ENCODE measurements around the gene TNFRSF13B. TPM values are rescaled to one million over a fixed set of nuclear protein-coding genes. Genes with fewer than 3 reads are reported as not detected.

The TNFRSF13B gene
- total RNA-seq, 1 experiment from 2014 or later: 0.28 TPM

DNA sequence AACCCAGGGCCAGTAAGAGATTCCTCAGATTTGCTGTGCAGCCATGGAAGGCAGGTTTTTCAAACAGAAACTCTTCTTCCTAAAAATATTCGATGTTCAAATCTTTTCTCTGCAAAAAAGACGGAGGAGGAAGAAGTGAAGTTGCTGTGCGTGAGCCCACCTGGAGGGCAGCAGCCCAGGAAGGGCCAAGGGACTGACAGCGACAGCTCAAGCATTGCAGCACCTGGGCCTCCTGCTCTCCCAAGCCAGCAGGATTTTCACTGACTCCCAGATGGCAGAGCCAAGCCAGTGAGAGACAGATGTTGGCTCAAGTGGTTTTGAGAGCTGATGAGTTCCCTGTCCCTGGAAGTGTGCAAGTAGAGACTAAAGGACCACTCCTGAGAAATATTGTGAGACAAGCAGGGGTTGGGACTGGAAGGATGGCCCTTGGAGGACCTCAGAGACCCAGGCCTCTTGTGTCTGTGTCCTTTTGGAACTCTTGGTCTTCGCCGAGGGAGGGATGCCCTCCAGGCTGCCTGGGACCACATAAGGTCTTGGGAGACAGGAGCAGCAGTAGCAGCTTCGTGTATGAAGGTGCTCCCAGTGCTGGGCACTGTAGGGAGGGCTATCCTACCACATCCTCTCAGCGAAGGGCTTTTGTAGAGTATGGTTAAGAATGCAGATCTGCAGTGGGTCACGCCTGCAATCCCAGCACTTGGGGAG lies 29.3 kb upstream of the TNFRSF13B start:
- whole genome bisulfite sequencing (ENCODE audit: extremely low coverage, insufficient read length, low lambda C conversion rate): no CpG with 5 or more reads among the region's 9 CpGs
- H3K4me2 ChIP-seq (ENCODE audit: insufficient read depth, insufficient read length, low read length): no peak overlapping the region

More for the DNA sequence above, 29.3 kb upstream of the TNFRSF13B start:
- Histone ChIP-seq H4K8ac (replicated peaks; ENCODE audit: insufficient read length, low read depth, low read length) (no peak overlapping the region), H3K4ac (ENCODE audit: low read depth, low read length) (no peak overlapping the region), H2BK120ac (ENCODE audit: low read depth, low read length, poor library complexity, severe bottlenecking) (no peak overlapping the region), H3K79me1 (ENCODE audit: insufficient read depth, low read depth, low read length, poor library complexity, severe bottlenecking) (no peaks in the 10 kb centered on the region), H2BK5ac (ENCODE audit: insufficient read length, low read length) (no peak overlapping the region), H3T11ph (ENCODE audit: low read length) (no peak overlapping the region), H3K23ac (ENCODE audit: insufficient read length, low read depth, low read length) (no peak overlapping the region), H2AFZ (ENCODE audit: low read length) (no peak overlapping the region), H3K18ac (ENCODE audit: insufficient read length, low read depth, low read length) (no peak overlapping the region), H3K27me3 (ENCODE audit: insufficient read depth, low read length) (no peaks in the 10 kb centered on the region), H4K5ac (ENCODE audit: insufficient read length, low read depth, low read length) (no peak overlapping the region), H4K20me1 (ENCODE audit: control insufficient read depth, insufficient read depth, insufficient read length) (no peaks in the 10 kb centered on the region), H2BK12ac (ENCODE audit: insufficient read length, low read depth, low read length) (no peak overlapping the region), H3K9me3 (ENCODE audit: control insufficient read depth, low read depth, low read length) (no peaks in the 10 kb centered on the region), H3K9ac (ENCODE audit: extremely low read depth, insufficient read length, low read length) (no peak overlapping the region), H2BK20ac (ENCODE audit: low read depth, low read length, poor library complexity, severe bottlenecking) (no peak overlapping the region), H4K91ac (ENCODE audit: insufficient read length, low read depth, low read length) (no peak overlapping the region), H3K14ac (ENCODE audit: insufficient read depth, low read length) (no peak overlapping the region), H3K4me1 (ENCODE audit: insufficient read depth, low read length) (no peaks in the 10 kb centered on the region), H3K79me2 (ENCODE audit: insufficient read depth, low read length) (no peaks in the 10 kb centered on the region), H3K27ac (ENCODE audit: insufficient read length, low read depth, low read length) (no peak overlapping the region), H3K56ac (ENCODE audit: insufficient read length, low read depth, low read length) (no peak overlapping the region), H2AK5ac (ENCODE audit: insufficient read length, low read length) (no peak overlapping the region), H2BK15ac (ENCODE audit: low read depth, low read length) (no peak overlapping the region), H3K23me2 (ENCODE audit: insufficient read length, low read depth, low read length, poor library complexity, severe bottlenecking) (no peaks in the 10 kb centered on the region)
- DNase-seq: no peak
- peaks cover 0 to 1% (median 0%) of the 10 kb centered on the region in 3 experiments; a peak in 1 of 7 replicates for H3K36me3 Mint-ChIP-seq (ENCODE audit: insufficient read depth in 1 of 3, low read depth in 3 of 3)
- TF ChIP-seq CTCF (conservative IDR thresholded peaks at IDR 0.05): no peak
- H3K9me3 Mint-ChIP-seq: peaks cover 2 to 3% of the 10 kb centered on the region in 2 experiments; a peak in 2 of 5 replicates
- H3K27ac Mint-ChIP-seq: no peak overlapping the region; a peak in 1 of 7 replicates
- no peak overlapping the region; a peak in 1 of 5 replicates for H3K4me3 Mint-ChIP-seq
- peaks cover 11 to 21% of the 10 kb centered on the region in 2 experiments for H3K4me1 Mint-ChIP-seq
- peaks cover 3% of the 10 kb centered on the region for H3K27me3 Mint-ChIP-seq (ENCODE audit: low read depth)

All from H9 (cell line).